DMS114 treated with DMSO at 0.1 percent for 48 hours (cell line): Measurements from ENCODE around the gene EREG.
A peak's percentile ranks its signal among the peaks of the same experiment; 100 is the strongest.

Experiments used
- DNase-seq: peaks from one replicate; lab custom pipeline; 2025; ENCODE audit not compliant: unreplicated experiment; lab: John Stamatoyannopoulos, UW

The EREG gene, protein sequence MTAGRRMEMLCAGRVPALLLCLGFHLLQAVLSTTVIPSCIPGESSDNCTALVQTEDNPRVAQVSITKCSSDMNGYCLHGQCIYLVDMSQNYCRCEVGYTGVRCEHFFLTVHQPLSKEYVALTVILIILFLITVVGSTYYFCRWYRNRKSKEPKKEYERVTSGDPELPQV

DNA sequence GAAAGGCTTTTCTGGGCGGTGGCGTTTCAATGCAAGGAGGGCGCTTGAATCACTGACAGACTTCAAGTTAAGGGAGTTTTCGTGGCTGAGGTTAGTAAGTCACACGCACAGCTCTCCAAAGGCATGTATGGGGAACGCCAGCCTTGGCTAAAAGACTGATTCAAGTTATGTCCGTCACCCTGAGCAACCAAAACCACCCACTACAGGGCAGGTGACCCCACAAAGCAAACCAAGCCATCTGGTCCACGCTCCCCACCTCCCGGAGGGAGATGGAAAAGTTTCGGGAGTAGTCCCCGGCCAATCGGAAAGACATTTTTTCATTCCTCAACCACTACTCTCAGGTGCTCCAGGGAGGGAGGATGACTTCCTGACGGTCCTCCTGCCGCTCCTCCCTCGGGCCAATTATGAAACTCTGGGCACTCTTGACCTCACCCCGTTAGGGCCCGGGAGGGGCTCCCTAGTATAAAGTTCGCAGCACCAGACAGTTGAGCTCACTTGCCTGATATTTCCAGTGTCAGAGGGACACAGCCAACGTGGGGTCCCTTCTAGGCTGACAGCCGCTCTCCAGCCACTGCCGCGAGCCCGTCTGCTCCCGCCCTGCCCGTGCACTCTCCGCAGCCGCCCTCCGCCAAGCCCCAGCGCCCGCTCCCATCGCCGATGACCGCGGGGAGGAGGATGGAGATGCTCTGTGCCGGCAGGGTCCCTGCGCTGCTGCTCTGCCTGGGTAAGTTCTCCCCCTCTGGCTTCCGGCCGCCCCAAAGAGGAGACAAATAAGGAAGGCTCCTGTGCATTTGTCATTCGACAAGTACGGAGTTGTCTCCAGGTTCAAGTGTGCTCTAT is at the start of gene EREG:
EREG (plus strand) TSS at position 494 of the 840 bp plus-strand sequence; CDS start at position 658, 164 bp downstream.
- no peak for DNase-seq

DNA sequence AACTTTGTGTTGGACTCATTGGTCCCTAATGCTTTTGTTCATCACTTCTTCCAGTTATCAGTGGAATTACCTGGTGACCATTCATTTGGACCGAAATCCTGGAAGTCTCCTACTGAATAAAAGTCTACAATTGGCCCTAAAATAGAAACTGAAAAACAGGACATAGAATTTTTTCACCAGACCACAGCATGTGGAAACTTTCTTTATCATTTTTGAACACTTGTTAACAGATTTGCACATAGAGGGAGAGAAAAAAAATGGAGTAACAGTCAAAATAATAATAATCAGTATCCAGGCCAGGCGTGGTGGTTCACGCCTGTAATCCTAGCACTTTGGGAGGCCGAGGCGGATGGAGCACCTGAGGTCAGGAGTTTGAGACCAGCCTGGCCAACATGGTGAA is 49.6 kb upstream of the EREG start:
- no peak for DNase-seq

DNA sequence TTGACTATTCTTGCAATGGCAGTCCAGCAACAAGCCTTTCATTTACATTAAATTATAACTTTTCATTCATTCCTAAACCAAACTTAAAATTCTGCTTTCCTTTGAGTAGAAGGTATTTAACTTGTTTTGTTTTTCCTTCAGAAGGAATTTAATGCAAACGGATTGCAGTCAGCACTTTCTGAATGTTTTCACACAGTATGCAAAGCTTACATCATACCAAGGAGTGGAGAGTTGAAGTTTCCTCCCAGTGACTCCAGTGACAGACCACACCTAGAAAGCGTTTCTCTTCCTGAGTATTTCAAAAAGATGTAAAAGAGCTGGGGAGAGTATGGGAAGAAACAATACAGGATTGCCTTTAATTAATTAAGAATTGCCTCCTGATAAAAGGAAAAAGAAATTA is 48.5 kb upstream of the EREG start:
- no peak for DNase-seq

DNA sequence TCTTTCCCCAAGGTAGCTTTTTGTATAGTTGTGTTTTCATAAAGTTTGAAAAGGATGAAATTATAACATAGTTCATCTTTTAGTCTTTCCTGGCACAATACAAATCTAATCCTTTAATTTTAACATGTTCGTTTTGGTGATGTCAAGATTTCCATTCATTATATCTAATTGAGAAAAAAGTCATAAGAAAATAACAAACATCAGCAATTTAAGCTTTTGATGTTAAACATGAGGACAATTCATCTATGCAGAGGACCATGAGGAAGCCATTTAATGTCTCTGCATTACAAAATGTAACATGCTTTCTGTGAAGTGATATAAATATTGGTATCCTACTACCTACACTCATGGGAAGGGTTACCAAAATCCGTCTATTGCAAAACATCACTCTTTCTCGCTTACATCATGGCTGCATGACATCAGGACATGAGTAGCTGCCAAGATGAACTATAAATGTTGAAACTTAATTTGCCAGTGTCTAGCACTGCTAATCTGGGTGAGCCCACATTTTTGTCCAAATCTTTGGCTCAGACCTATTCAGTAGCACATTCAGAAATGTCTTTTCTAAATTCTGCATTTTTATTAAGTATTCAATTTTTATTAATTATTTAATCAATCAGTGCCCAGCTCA is 47.2 kb upstream of the EREG start:
- DNase-seq: no peak

DNA sequence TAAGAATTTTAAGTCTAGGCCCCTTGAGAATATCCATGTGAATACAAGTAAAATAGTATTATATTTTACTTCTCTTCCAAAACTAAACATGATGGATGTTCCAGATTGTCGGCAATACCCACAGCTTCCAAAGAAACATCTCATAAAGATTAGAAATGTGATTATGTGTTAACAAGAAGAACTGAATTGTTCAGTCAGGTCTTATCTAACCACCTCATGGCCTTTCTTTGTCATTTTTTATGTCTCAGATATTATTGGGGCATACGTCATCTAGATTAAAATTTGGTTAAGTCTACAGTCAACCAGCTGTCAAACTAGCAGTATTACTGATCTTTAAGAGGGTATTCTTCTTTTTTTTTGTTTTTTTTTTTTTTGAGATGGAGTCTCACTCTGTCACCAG is 46.7 kb upstream of the EREG start:
- no peak for DNase-seq

DNA sequence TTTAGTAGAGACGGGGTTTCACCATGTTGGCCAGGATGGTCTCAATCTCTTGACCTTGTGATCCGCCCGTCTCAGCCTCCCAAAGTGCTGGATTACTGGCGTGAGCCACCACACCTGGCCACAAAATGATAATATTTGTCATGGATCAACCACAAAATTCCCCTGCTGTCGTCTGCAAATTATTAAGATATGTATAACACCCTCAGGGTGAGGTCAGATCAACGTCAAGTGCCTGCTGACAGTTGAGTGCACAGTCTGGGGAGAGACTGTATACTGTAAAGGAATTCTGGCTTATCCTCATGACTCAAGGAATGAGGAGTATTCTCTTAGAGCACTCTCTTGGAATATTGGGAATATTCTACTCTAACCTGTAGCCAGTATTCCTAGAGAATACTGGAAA is 45.5 kb upstream of the EREG start:
- DNase-seq: no peak

DNA sequence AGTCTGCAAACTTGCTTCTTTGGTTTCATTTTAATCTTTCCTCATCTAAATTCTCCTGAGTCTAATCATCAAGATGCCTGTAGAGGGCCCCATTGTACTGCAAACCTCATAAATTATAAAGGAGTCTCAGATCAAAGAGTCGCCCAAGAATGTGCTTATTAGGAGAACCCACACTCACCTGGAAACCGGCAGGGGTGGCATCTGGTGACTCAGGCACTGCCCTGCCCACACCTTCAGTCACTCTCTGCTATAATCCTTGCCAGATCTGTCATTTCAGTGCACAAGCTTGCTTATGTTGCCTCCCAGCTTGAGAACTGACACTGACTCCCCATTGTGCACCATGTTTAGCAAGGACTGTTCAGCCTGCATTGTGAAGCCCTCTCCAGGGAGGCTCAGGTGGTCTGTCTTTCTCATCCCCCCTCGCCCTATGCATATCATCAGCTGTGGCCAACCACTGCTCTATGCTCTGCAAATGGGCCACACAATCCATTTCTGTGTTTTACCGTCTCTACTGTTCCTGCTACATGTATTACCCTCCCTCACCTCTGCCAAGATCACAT is 44.3 kb upstream of the EREG start:
- peak; percentile 12 for DNase-seq

DNA sequence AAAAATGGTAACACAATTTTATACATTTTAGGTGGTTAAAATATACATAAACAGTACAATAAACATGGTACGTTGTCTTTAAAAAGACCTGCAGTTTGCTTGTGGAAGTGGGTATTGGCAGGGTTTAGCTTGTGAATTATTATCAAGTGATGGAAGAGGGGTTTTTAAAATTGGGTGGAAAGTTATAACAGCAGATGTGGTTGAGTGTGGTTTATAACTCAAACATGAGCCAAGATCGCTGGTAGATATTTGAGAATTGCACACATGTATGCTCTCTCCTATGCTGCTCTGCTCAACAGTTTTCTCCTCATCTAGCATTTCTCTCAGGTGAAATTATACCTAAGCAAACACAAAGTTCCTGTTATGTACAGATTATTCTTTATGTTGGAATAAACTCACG is 42.6 kb upstream of the EREG start:
- no peak for DNase-seq

DNA sequence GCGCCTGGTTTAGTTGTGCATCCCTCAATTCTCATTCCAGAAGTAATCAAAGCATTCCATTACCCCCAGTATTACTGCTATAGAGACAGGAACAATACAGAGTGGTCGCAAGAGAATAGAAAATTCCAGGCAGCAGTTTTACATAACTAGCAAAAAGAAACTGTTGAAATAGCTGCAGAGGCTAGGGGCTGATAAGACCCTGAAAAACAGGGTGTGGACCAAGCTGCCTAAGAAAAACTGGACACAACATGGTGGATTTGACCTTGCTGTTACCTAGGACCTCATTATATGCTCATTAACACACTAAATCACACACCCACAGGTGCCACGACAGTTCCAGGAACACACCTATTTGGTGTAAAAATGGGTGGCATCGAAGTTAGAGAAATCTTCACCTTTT is 41.3 kb upstream of the EREG start:
- no peak for DNase-seq

DNA sequence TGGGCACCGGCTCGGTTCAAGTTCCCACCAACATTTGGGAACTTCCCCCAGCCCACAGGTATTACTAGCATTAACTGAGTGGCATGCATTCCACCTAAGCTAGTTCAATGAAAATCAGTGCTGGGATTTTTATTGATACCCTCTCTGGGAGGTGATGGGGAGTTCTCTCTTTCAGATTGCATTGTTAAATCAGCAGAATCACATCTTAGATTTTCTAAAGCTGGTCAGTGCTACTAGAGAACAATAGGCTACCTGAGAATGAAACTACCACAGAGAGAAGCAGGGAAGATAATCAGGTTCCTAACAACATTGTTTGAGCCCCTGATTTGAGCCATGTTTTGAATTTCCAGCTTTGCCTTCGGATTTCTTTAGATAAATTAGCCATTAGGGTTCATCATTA is 40.7 kb upstream of the EREG start:
- no peak for DNase-seq

DNA sequence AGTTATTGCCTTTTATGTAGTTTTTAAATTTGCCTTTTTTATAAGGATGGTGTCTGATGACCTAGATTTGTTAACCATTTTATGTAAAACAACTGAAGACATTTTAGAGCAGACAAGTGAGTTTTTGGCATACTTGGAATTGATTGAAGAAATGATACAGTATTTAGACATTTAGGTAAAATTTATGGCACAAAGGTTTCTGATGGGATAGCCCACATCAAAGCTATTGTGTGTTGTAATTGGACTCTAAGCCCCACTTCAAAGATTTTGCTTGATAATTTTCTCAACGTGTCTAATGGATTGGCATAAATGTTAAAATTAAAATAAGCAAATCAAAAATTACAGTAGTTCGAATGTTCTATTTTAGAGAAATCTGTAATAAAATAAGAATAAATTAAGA is 39.1 kb upstream of the EREG start:
- no peak for DNase-seq

DNA sequence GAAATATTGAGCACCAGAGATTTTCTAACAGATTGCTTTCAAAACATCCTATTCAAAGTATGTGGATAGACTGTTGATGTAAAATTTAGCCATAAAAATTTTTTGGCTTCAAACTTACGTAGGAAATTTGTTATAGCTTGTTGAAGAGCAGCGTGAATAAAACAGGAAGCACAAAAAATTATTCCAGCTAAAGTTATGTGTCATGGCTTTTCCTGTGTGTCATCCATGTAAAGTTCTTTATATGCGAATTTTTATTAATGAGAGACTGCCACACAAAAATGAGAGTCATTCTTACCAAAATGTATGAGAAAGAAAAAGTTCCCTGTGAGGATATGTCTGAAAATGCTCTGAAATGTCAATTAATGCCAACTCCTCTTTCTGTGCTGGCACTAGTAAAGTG is 37.2 kb upstream of the EREG start:
- DNase-seq: no peak

DNA sequence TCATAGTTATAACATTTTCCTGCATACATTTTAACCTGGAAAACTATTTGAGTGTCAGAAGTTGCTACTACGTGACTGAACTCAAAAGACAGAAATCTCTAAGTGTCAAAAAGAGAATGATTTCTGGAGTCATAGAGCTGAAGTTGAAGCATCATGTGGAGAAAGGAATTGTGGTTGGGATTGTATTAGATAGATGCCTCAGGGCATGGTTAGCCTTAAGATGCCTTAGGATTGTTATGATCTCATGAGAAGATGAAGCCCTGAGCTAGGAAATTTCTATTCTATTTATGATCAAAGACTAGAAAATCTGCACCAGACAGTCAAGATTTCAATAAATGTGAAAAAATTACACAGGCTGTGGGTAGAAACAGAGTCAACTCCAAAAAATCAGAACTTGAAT is 36.4 kb upstream of the EREG start:
- DNase-seq: no peak

DNA sequence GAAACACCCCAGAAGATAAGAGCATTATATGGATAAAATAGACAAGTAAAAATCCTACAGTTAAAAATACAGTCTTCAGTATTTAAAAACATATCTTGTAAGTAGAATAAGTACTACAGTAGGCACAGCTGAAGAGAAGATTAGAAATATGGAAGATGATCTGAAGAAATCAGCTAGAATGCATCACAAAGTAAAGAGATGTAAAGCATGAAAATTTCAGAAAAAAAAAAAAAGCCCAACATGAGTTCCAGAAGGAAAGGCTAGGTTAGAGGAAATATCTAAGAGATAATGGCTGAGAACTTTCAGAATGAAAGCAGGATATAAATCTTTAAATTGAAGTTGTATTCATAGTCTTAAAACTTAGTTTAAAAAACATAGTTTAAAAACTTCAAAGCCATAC is 35.6 kb upstream of the EREG start:
- DNase-seq: no peak

DNA sequence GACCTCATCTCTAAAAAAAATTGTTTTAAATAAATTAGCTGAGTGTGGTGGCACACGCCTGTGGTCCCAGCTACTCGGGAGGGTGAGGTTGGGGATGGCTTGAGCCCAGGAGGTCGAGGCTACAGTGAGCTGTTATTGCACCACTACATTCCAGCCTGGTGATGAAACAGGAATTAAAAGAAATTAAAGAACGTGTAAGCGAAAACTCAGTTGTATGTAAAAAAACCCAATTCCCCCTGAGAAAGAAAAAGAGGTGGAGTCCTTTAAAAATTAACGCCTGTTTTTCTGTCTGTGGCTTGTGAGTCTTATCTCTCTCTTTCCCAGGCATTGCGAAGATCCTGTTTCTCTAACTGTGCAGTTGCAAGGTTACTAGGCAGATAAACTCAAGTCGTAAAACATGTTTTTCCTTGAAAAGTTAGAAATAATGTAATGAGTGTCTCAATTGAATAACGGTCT is 34.6 kb upstream of the EREG start:
- DNase-seq: no peak

DNA sequence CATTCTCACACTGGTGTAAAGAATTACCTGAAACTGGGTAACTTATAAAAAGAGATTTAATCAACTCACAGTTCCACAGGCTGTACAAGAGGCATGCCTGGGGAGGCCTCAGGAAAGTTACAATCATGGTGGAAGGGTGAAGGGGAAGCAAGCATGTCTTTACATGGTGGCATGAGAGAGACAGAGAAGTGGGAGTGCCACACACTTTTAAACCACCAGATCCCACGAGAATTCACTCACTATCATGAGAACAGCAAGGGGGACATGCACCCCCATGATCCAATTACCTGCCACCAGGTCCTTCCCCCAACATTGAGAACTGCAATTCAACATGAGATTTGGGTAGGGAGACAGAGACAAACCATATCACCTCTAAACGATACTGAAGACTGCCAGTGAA is 33.7 kb upstream of the EREG start:
- no peak for DNase-seq

DNA sequence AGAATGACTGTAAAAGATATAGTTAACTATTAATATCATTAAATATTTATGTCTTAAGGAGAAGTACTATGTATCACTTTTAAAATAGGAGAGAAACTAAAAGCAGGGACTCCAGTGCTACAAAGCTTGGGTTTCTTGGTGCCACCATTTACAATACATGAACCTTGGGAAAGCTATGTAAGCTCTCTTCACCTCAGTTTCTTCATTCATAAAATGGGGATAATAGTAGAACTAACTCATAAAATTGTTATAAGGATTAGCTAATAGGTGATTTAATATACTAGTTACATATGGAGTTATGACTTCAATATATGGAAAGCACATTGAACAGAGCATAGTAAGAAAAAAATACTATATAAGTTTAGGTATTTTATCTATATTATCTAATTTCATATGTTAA is 33.0 kb upstream of the EREG start:
- no peak for DNase-seq

DNA sequence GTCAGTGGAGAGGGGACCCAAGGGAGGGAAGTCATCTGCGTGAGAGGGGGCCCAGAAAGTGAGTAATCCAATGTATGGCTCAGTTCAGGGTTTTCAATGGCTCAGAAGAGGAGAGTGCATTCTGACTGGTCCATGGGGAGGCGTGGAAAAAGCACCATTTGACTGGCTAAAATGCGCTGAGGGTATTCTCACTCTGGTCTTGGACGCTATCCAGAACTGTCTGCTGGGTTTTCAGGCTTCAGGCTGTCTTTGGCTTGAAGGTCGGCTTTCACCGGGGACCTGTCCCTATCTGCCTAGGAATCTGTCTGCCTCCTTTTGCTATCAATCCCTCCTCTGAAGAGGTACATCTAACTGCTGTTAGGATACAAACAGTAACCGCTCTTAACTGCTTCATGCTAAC is 30.3 kb upstream of the EREG start:
- no peak for DNase-seq

DNA sequence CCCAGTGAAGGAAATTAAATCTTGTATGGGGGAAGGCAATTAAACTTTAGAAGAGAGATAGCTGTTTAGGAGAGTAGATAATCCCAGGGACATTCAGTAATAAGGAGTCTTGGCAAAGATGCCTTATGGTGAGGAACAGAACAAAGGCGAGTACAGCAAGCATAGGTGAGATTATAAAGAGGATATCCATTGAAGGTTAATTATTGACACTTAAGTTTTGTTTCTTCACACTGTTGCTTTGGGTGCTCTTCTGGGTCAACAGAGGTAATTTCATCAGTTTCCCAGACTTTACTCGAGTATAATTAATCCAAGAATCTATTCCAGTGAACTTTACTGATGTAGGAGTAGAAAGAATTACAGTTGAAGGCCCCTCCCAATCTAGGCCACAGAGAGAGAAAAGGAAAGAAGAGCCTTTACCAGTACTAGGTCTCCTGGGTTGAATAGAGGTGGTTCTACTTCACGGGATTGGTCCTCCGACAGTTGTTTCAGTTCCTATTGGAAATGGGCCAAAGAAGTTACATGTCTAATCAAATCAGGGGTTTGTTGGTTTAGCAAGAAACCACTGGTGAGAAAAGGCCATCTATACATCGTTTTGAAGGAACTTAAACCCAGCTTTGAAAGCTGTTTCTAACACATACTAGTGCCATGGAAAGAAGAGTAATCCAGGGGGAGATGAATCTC is 29.5 kb upstream of the EREG start:
- no peak for DNase-seq

DNA sequence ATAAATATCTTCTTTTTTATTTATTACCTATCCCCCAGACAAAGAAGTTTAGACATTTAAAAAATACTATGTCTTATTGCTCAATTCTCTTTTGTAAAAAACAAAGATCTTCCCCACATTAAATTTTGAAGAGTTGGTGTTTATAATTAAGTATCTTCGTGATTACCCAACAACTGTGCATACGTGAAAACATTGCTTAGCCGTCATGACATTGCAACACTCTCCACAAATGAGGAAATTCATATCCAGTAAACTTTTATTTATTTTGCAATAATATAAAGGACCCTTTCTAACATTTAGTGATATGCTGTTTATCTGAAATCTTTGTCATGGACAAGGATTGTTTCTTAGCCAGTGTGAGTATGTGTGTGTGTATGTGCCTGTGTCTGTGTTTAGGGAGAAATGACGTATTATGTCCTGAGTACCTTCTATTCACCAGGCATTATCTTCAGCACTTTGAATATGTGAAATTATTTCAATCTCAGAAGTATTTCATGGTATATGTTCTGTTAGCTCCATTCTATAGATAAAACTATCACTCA is 26.1 kb upstream of the EREG start:
- no peak for DNase-seq

DNA sequence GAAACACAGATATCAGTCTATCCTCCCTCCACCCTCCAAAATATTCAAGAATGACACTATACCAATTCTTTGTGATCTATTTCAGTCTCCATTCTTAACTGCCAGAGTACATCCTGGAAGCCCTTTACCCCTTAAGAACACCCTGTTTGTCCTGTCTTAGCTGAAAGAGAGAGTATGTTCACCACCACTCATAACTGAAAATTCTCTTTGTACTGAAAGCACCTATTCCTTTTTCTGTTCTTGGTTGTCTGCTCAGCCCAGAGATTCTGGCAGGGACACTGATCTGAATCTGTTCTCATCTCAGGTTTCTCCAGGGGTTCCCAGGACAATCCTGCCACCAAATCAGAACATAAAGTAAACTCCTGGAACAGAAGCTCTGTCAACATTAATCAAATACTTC is 25.4 kb upstream of the EREG start:
- DNase-seq: no peak
